Neural cell (in vitro differentiated cells): ENCODE results near the gene AK6. TPM values are rescaled to one million over a fixed set of nuclear protein-coding genes. Genes with fewer than 3 reads are reported as not detected.

Experiments
- H2AFZ ChIP-seq: fragments of 200-600, 300-800 bp; sonication (generic), shearing (Covaris generic); 2 replicates; pipeline ENCODE4 v1.6.0; 2014; ENCODE audit warnings: low read depth, mild to moderate bottlenecking, antibody characterized with exemption, low read length, moderate library complexity
- H3F3A ChIP-seq: fragments of 200-600 bp; shearing (Covaris generic); 2 replicates; pipeline ENCODE4 v1.6.1; 2016; ENCODE audit warnings: mild to moderate bottlenecking, moderate library complexity, mixed read lengths, antibody characterized with exemption, low read length; ENCODE audit not compliant: insufficient read depth, poor library complexity, severe bottlenecking
- H3K27ac ChIP-seq: fragments of 200-600, 300-800 bp; sonication (generic), shearing (Covaris generic); 2 replicates; pipeline ENCODE4 v1.5.1; 2014; ENCODE audit warnings: mild to moderate bottlenecking, low read length, moderate library complexity
- H3K27me3 ChIP-seq: fragments of 300-800, 200-600 bp; sonication (generic), shearing (Covaris generic); 2 replicates; pipeline ENCODE4 v1.6.0; 2014; ENCODE audit warnings: mild to moderate bottlenecking, low read depth, low read length, moderate library complexity; ENCODE audit not compliant: insufficient read depth
- H3K36me3 ChIP-seq: fragments of 300-800, 200-600 bp; sonication (generic), shearing (Covaris generic); 2 replicates; pipeline ENCODE4 v1.5.1; 2014; ENCODE audit warnings: mild to moderate bottlenecking, antibody characterized with exemption, low read length, moderate library complexity; ENCODE audit not compliant: insufficient read depth
- H3K4me2 ChIP-seq: fragments of 300-800, 200-600 bp; sonication (generic), shearing (Covaris generic); 2 replicates; pipeline ENCODE4 v1.6.0; 2014; ENCODE audit warnings: mild to moderate bottlenecking, low read length
- H3K4me3 ChIP-seq: fragments of 300-800, 200-600 bp; sonication (generic), shearing (Covaris generic); 2 replicates; pipeline ENCODE4 v1.5.1; 2014; ENCODE audit warnings: mild to moderate bottlenecking, low read length, moderate library complexity
- H3K79me2 ChIP-seq: fragments of 200-600 bp; shearing (Covaris generic); replicated peaks from 2 replicates; pipeline ENCODE4 v1.6.0; 2014; ENCODE audit warnings: mild to moderate bottlenecking, low read length, moderate library complexity; ENCODE audit not compliant: insufficient read depth
- H3K9ac ChIP-seq: fragments of 300-800, 200-600 bp; sonication (generic), shearing (Covaris generic); 2 replicates; pipeline ENCODE4 v1.6.1; 2016; ENCODE audit warnings: mild to moderate bottlenecking, low read length, mixed read lengths
- H3K9me2 ChIP-seq: fragments of 200-600 bp; shearing (Covaris generic); 2 replicates; pipeline ENCODE4 v1.6.1; 2016; ENCODE audit warnings: mild to moderate bottlenecking, low read length, mixed read lengths; ENCODE audit not compliant: insufficient read depth
- H3K9me3 ChIP-seq: fragments of 200-600, 300-800 bp; sonication (generic), shearing (Covaris generic); 2 replicates; pipeline ENCODE4 v1.6.1; 2016; ENCODE audit warnings: mild to moderate bottlenecking, mixed run types, low read length, moderate library complexity, mixed read lengths
- H4K20me1 ChIP-seq: fragments of 200-600 bp; shearing (Covaris generic); 2 replicates; pipeline ENCODE4 v1.6.1; 2016; ENCODE audit warnings: mild to moderate bottlenecking, mixed run types; ENCODE audit not compliant: insufficient read depth
- CTCF ChIP-seq: fragments of 450-650 bp; IDR thresholded peaks from 2 replicates; pipeline ENCODE4 v1.5.1; 2014; ENCODE audit warnings: antibody characterized with exemption, mild to moderate bottlenecking, moderate library complexity; ENCODE audit not compliant: poor library complexity, severe bottlenecking
- EP300 ChIP-seq: fragments of 450-650 bp; conservative IDR thresholded peaks from 2 replicates; pipeline ENCODE4 v1.6.1; 2014; ENCODE audit warnings: antibody characterized with exemption, mild to moderate bottlenecking, moderate library complexity; ENCODE audit not compliant: poor library complexity, severe bottlenecking
- EZH2 ChIP-seq: fragments of 200-600, 300-800 bp; shearing (Covaris generic), sonication (generic); IDR thresholded peaks from 2 replicates; pipeline ENCODE4 v1.6.1; 2014; ENCODE audit warnings: antibody characterized with exemption, low read length, borderline replicate concordance, mild to moderate bottlenecking; ENCODE audit not compliant: insufficient read depth, poor library complexity, severe bottlenecking
- MXI1 ChIP-seq: fragments of 450-650 bp; conservative IDR thresholded peaks from 2 replicates; pipeline ENCODE4 v1.6.1; 2014; ENCODE audit warnings: antibody characterized with exemption, mild to moderate bottlenecking; ENCODE audit not compliant: poor library complexity, severe bottlenecking
- POLR2AphosphoS5 ChIP-seq: IDR thresholded peaks from 2 replicates; pipeline ENCODE4 v1.6.1; 2012
- RAD21 ChIP-seq: fragments of 450-650 bp; conservative IDR thresholded peaks from 2 replicates; pipeline ENCODE4 v1.6.1; 2014; ENCODE audit warnings: antibody characterized with exemption, mild to moderate bottlenecking, moderate library complexity
- SMC3 ChIP-seq: fragments of 450-650 bp; conservative IDR thresholded peaks from 2 replicates; pipeline ENCODE4 v1.6.1; 2014; ENCODE audit warnings: antibody characterized with exemption, mild to moderate bottlenecking, moderate library complexity; ENCODE audit not compliant: poor library complexity
- TAF1 ChIP-seq: IDR thresholded peaks from 2 replicates; pipeline ENCODE4 v1.6.1; 2012; ENCODE audit warnings: low read depth
- polyA plus RNA-seq: library from polyadenylated mRNA; depleted of rRNA; stranded (reverse); fragments of >200 nt; gene quantifications from 2 replicates; pipeline ENCODE4 v1.2.3, GENCODE V29; 2014
- TF ChIP-seq, protein P1 (sequence below): IDR thresholded peaks from 2 replicates; pipeline ENCODE4 v1.6.1; 2012; ENCODE audit warnings: borderline replicate concordance

Gene AK6
- polyA plus RNA-seq, 1 donor from 2014 or later = 91.0 TPM

DNA sequence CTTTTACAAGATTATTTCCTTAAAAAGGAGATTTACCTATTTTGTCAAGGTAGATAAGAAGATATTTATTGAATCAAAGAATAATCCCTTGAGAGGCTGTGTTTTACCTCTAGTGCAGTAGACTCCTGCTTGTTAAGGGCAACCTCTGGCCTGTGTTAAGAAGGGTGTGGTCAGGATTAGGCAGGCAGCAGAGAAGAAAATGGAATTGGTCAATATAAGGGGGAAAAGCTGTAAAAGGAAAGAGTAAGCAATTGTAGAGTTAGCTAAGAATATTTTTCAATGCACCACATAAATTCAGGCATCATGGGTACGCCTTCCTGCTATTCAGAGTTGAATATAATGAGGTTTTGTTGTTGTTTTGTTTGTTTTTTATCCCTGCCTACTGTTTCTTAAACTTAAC lies 43.0 kb downstream of the AK6 start:
- H3F3A ChIP-seq = no peaks in the 10 kb centered on the region
- no peaks in the 10 kb centered on the region for H3K9me2 ChIP-seq
- H2AFZ ChIP-seq = no peak overlapping the region
- no peak overlapping the region for H3K27ac ChIP-seq
- no peaks in the 10 kb centered on the region for H3K36me3 ChIP-seq
- H3K79me2 ChIP-seq = no peaks in the 10 kb centered on the region
- H3K4me3 ChIP-seq = no peak overlapping the region
- H3K9me3 ChIP-seq = no peaks in the 10 kb centered on the region
- H4K20me1 ChIP-seq = no peaks in the 10 kb centered on the region
- TF ChIP-seq EZH2 (no peak), POLR2AphosphoS5 (no peak)
- H3K27me3 ChIP-seq = no peaks in the 10 kb centered on the region
- no peak overlapping the region for H3K9ac ChIP-seq
- no peak overlapping the region for H3K4me2 ChIP-seq

DNA sequence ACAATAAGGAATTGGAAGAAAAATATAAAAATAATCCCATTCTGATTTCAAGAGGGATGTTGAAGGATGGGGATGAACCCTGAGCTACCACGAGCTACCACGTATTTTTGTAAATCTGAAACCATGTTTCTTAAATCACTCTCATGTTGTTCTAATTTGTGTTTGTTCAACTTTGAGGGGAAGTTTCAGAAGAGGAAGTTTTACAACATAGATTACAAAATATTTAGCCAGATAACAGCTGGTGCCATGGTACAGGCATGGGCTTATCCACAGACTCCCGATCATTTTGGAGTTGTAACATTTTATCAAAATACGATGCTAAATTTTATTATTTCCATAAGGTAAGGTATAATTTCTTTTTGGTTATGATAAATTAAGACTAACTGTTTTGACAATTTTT lies 51.9 kb downstream of the AK6 start:
- Histone ChIP-seq H3F3A (no peaks in the 10 kb centered on the region), H3K9me3 (no peaks in the 10 kb centered on the region), H3K4me3 (no peak overlapping the region), H2AFZ (no peak overlapping the region), H4K20me1 (no peaks in the 10 kb centered on the region), H3K79me2 (no peaks in the 10 kb centered on the region), H3K36me3 (no peaks in the 10 kb centered on the region), H3K27me3 (no peaks in the 10 kb centered on the region), H3K9me2 (no peaks in the 10 kb centered on the region), H3K9ac (no peak overlapping the region), H3K27ac (no peak overlapping the region), H3K4me2 (no peak overlapping the region)
- no peak for TF ChIP-seq TAF1
- no peak for TF ChIP-seq EP300
- TF ChIP-seq CTCF = no peak
- TF ChIP-seq EZH2 = no peak
- no peak for TF ChIP-seq RAD21
- TF ChIP-seq POLR2AphosphoS5 = no peak
- no peak for TF ChIP-seq MXI1
- TF ChIP-seq, protein P1, sequence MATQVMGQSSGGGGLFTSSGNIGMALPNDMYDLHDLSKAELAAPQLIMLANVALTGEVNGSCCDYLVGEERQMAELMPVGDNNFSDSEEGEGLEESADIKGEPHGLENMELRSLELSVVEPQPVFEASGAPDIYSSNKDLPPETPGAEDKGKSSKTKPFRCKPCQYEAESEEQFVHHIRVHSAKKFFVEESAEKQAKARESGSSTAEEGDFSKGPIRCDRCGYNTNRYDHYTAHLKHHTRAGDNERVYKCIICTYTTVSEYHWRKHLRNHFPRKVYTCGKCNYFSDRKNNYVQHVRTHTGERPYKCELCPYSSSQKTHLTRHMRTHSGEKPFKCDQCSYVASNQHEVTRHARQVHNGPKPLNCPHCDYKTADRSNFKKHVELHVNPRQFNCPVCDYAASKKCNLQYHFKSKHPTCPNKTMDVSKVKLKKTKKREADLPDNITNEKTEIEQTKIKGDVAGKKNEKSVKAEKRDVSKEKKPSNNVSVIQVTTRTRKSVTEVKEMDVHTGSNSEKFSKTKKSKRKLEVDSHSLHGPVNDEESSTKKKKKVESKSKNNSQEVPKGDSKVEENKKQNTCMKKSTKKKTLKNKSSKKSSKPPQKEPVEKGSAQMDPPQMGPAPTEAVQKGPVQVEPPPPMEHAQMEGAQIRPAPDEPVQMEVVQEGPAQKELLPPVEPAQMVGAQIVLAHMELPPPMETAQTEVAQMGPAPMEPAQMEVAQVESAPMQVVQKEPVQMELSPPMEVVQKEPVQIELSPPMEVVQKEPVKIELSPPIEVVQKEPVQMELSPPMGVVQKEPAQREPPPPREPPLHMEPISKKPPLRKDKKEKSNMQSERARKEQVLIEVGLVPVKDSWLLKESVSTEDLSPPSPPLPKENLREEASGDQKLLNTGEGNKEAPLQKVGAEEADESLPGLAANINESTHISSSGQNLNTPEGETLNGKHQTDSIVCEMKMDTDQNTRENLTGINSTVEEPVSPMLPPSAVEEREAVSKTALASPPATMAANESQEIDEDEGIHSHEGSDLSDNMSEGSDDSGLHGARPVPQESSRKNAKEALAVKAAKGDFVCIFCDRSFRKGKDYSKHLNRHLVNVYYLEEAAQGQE = no peak
- TF ChIP-seq SMC3 = no peak

GRCh38 chr5:69315972-69316371 lies 53.3 kb downstream of the AK6 start:
- Histone ChIP-seq H3K27me3 (no peaks in the 10 kb centered on the region), H4K20me1 (no peaks in the 10 kb centered on the region), H3K9me2 (no peaks in the 10 kb centered on the region), H3K36me3 (no peaks in the 10 kb centered on the region), H3F3A (no peaks in the 10 kb centered on the region), H3K4me2 (no peak overlapping the region), H3K9ac (no peak overlapping the region), H2AFZ (no peak overlapping the region), H3K27ac (no peak overlapping the region), H3K9me3 (no peaks in the 10 kb centered on the region), H3K4me3 (no peak overlapping the region), H3K79me2 (no peaks in the 10 kb centered on the region)
- no peak for TF ChIP-seq POLR2AphosphoS5
- TF ChIP-seq SMC3 = no peak
- no peak for TF ChIP-seq MXI1
- TF ChIP-seq, protein P1 = no peak
- no peak for TF ChIP-seq EP300
- TF ChIP-seq CTCF = no peak
- TF ChIP-seq TAF1 = no peak
- TF ChIP-seq EZH2 = no peak
- no peak for TF ChIP-seq RAD21
